Neural cell (in vitro differentiated cells): ENCODE data around the gene CD180.

Experiments used
- CTCF ChIP-seq: fragments of 450-650 bp; IDR thresholded peaks from 2 replicates; pipeline ENCODE4 v1.5.1; 2014; ENCODE audit warnings: antibody characterized with exemption, mild to moderate bottlenecking, moderate library complexity; ENCODE audit not compliant: poor library complexity, severe bottlenecking
- MXI1 ChIP-seq: fragments of 450-650 bp; conservative IDR thresholded peaks from 2 replicates; pipeline ENCODE4 v1.6.1; 2014; ENCODE audit warnings: antibody characterized with exemption, mild to moderate bottlenecking; ENCODE audit not compliant: poor library complexity, severe bottlenecking

- TF ChIP-seq CTCF: no peak
- no peak for TF ChIP-seq MXI1
These were observed 44.2 kb downstream of the CD180 start for GRCh38 chr5:67152400-67152799.
